IPS DF 6.9 (cell line): ENCODE measurements around the gene FOCAD.

Source experiments
- DNase-seq: peaks from one replicate; pipeline ENCODE4 v3.0.0-alpha.2; 2013; ENCODE audit warnings: low read depth, low spot score
- H3K27ac ChIP-seq: one replicate; pipeline ENCODE4 v1.5.1; 2013; ENCODE audit warnings: low read length, control low read depth
- H3K27me3 ChIP-seq: 2 replicates; pipeline ENCODE4 v1.6.1; 2013; ENCODE audit warnings: mild to moderate bottlenecking, low read length; ENCODE audit not compliant: control insufficient read depth, insufficient read depth
- H3K36me3 ChIP-seq: 2 replicates; pipeline ENCODE4 v1.6.1; 2013; ENCODE audit warnings: low read length; ENCODE audit not compliant: control insufficient read depth, insufficient read depth
- H3K4me1 ChIP-seq: 2 replicates; pipeline ENCODE4 v1.6.1; 2013; ENCODE audit warnings: low read length; ENCODE audit not compliant: control insufficient read depth, insufficient read depth
- H3K4me3 ChIP-seq: 2 replicates; pipeline ENCODE4 v1.5.1; 2013; ENCODE audit warnings: mild to moderate bottlenecking, low read length
- H3K9me3 ChIP-seq: 2 replicates; pipeline ENCODE4 v1.6.1; 2013; ENCODE audit warnings: low read length, inconsistent platforms; ENCODE audit not compliant: control insufficient read depth, insufficient read depth
- WGBS: extraction: QIAGEN DNeasy Blood & Tissue Kit; methylation state at CpG from one replicate; pipeline ENCODE4 v1.1.7; 2013; ENCODE audit warnings: mixed read lengths, missing lambda C conversion rate; ENCODE audit not compliant: insufficient read length, insufficient coverage; 5-methylcytosine and 5-hydroxymethylcytosine counted together

Gene FOCAD

DNA sequence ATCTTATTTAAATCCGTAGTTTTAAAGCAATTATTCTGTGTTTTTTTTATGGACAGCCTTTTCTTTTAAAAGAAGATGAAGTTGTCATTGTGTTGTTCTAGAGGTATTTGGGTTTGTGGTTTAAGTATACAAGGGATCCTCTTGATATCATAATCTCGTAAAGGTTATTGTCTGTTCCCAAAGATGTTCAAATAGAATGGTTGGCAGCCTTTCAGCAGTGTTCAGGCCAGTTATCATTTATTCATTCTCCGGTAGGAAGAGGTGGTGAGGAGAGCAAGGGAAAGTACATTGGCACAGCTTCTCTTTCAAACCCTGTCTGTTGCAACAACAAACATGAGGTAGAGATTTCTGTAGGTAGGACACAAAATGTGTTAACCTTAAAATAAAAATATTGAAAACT lies 147.0 kb downstream of the FOCAD start:
- H3K4me1 ChIP-seq = no peaks in the 10 kb centered on the region
- no peak for DNase-seq
- no peak overlapping the region for H3K4me3 ChIP-seq
- H3K9me3 ChIP-seq = no peaks in the 10 kb centered on the region
- H3K27me3 ChIP-seq = no peaks in the 10 kb centered on the region
- WGBS = no CpG with 5 or more reads among the region's 3 CpGs
- no peak overlapping the region for H3K27ac ChIP-seq
- no peaks in the 10 kb centered on the region for H3K36me3 ChIP-seq

DNA sequence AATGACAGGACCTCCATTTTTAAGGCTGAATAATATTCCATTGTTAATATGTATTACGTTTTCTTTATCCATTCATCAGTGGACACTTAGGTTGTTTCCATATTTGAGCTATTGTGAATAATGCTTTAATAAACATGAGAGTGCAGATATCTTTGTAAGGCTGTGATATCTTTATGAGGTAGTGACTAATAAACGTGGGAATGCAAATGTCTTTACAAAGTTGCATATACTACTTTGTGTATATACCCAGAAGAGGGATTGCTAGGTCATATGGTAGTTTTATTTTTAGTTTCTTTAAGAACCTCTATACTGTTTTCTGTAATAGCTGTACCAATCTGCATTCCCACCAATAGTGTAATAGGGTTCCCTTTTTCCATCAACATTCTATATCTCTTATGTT lies 148.7 kb downstream of the FOCAD start:
- no peaks in the 10 kb centered on the region for H3K36me3 ChIP-seq
- no peaks in the 10 kb centered on the region for H3K9me3 ChIP-seq
- no peaks in the 10 kb centered on the region for H3K4me1 ChIP-seq
- no peak overlapping the region for H3K27ac ChIP-seq
- WGBS = no CpG with 5 or more reads among the region's 2 CpGs
- no peak overlapping the region for H3K4me3 ChIP-seq
- no peak for DNase-seq
- no peaks in the 10 kb centered on the region for H3K27me3 ChIP-seq

GRCh38 chr9:20835377-20836286 lies 151.6 kb downstream of the FOCAD start:
- H3K36me3 ChIP-seq = no peaks in the 10 kb centered on the region
- DNase-seq = no peak
- H3K9me3 ChIP-seq = no peaks in the 10 kb centered on the region
- H3K27me3 ChIP-seq = no peaks in the 10 kb centered on the region
- no peak overlapping the region for H3K4me3 ChIP-seq
- no peaks in the 10 kb centered on the region for H3K4me1 ChIP-seq
- 100% methylated on average over 1 of the region's 6 CpGs for WGBS
- no peak overlapping the region for H3K27ac ChIP-seq

- H3K4me1 ChIP-seq = no peaks in the 10 kb centered on the region
- H3K9me3 ChIP-seq = no peaks in the 10 kb centered on the region
- H3K36me3 ChIP-seq = no peaks in the 10 kb centered on the region
- WGBS = no CpG with 5 or more reads among the region's 3 CpGs
- H3K27me3 ChIP-seq = no peaks in the 10 kb centered on the region
- DNase-seq = no peak
- no peak overlapping the region for H3K4me3 ChIP-seq
- no peak overlapping the region for H3K27ac ChIP-seq
These were observed 153.1 kb downstream of the FOCAD start for GRCh38 chr9:20837166-20837565.

GRCh38 chr9:20838218-20838617 lies 154.2 kb downstream of the FOCAD start:
- no peak for DNase-seq
- Histone ChIP-seq H3K4me3 (no peak overlapping the region), H3K27ac (no peak overlapping the region), H3K27me3 (no peaks in the 10 kb centered on the region), H3K9me3 (no peaks in the 10 kb centered on the region), H3K4me1 (no peaks in the 10 kb centered on the region), H3K36me3 (no peaks in the 10 kb centered on the region)
- no CpG with 5 or more reads among the region's 1 CpG for WGBS

GRCh38 chr9:20844916-20845315 lies 160.9 kb downstream of the FOCAD start:
- Histone ChIP-seq H3K36me3 (no peaks in the 10 kb centered on the region), H3K9me3 (no peaks in the 10 kb centered on the region), H3K27ac (no peak overlapping the region), H3K27me3 (no peaks in the 10 kb centered on the region), H3K4me3 (no peak overlapping the region), H3K4me1 (no peaks in the 10 kb centered on the region)
- WGBS = no CpG with 5 or more reads among the region's 2 CpGs
- no peak for DNase-seq

DNA sequence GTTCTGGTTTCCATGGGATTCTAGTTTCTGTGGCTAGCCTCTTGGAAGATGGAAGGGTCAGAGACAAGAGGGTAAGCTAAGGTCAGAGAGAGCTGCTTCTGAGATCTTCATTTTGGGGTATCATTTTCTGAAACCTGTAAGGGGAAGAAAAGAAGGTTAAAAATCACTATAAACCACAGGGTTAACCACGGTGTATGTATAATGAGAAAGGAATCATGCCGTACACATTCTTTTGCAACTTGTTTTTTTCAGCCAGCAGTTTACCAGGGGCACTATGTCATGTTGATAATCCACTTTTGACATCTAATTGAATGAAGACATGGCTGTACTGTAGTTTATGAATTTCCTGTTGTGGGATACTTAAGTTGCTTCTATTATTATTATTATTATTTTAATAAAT lies 164.4 kb downstream of the FOCAD start:
- no peak overlapping the region for H3K4me3 ChIP-seq
- no peaks in the 10 kb centered on the region for H3K36me3 ChIP-seq
- no peaks in the 10 kb centered on the region for H3K27me3 ChIP-seq
- no CpG with 5 or more reads among the region's 2 CpGs for WGBS
- H3K9me3 ChIP-seq = no peaks in the 10 kb centered on the region
- H3K27ac ChIP-seq = no peak overlapping the region
- H3K4me1 ChIP-seq = no peaks in the 10 kb centered on the region
- no peak for DNase-seq

DNA sequence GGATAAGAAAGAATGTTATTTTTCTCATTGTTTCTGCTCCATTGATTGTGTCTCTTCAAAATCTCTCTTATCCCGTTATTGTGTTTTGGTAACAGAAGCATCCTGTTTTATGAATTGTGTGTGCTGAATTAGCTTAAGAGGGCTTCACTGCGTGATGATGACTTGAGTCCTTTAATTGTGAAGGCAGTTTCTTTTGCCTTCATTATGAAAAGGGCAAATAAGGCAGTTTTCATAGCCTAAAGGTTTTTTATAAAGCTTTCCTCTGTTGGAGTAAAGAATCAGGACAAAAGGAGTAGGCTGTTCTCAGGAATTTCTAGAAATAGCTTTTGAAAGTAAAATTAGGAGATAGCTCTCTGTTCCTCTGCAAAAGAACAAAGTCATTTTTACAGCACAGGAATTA lies 169.8 kb downstream of the FOCAD start:
- H3K4me1 ChIP-seq = no peaks in the 10 kb centered on the region
- no peak overlapping the region for H3K4me3 ChIP-seq
- H3K9me3 ChIP-seq = no peaks in the 10 kb centered on the region
- H3K36me3 ChIP-seq = no peaks in the 10 kb centered on the region
- H3K27ac ChIP-seq = no peak overlapping the region
- WGBS = no CpG with 5 or more reads among the region's 2 CpGs
- DNase-seq = no peak
- H3K27me3 ChIP-seq = no peaks in the 10 kb centered on the region

- H3K36me3 ChIP-seq = no peaks in the 10 kb centered on the region
- H3K4me1 ChIP-seq = no peaks in the 10 kb centered on the region
- H3K9me3 ChIP-seq = no peaks in the 10 kb centered on the region
- no peak for DNase-seq
- WGBS = no CpG with 5 or more reads among the region's 4 CpGs
- no peak overlapping the region for H3K4me3 ChIP-seq
- H3K27me3 ChIP-seq = no peaks in the 10 kb centered on the region
- no peak overlapping the region for H3K27ac ChIP-seq
These were observed 170.4 kb downstream of the FOCAD start for GRCh38 chr9:20854444-20854843.

DNA sequence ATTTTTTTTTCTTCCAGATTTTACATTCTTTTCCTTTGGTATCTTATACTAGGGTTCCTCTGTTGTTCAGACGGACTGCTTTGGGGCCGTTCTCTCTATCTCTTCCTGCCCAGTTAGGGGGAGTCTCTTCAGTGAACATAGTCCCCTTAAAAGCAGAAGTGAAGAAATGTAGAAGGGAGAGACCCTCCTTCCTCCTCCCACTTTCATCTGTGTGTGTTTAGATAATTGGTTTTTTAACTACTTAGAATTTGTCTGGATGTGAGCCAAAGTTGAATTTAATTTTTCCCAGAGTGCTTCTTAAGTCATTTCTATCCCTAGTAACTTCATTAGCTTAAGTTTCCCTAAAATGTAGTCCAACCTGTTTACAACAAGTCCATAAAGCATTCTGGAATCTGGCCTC lies 179.9 kb downstream of the FOCAD start:
- Histone ChIP-seq H3K27ac (no peak overlapping the region), H3K27me3 (no peaks in the 10 kb centered on the region), H3K4me1 (no peaks in the 10 kb centered on the region), H3K36me3 (no peaks in the 10 kb centered on the region), H3K4me3 (no peak overlapping the region), H3K9me3 (no peaks in the 10 kb centered on the region)
- DNase-seq = no peak
- no CpG with 5 or more reads among the region's 2 CpGs for WGBS

- no peaks in the 10 kb centered on the region for H3K4me1 ChIP-seq
- DNase-seq = no peak
- no peak overlapping the region for H3K4me3 ChIP-seq
- H3K27ac ChIP-seq = no peak overlapping the region
- H3K27me3 ChIP-seq = no peaks in the 10 kb centered on the region
- no peaks in the 10 kb centered on the region for H3K9me3 ChIP-seq
- WGBS = no CpG with 5 or more reads among the region's 4 CpGs
- no peaks in the 10 kb centered on the region for H3K36me3 ChIP-seq
These were observed 181.3 kb downstream of the FOCAD start for GRCh38 chr9:20865347-20865746.
